ENCODE data around the gene CTU2.
A peak's percentile ranks its signal among the peaks of the same experiment; 100 is the strongest.

The CTU2 gene

DNA sequence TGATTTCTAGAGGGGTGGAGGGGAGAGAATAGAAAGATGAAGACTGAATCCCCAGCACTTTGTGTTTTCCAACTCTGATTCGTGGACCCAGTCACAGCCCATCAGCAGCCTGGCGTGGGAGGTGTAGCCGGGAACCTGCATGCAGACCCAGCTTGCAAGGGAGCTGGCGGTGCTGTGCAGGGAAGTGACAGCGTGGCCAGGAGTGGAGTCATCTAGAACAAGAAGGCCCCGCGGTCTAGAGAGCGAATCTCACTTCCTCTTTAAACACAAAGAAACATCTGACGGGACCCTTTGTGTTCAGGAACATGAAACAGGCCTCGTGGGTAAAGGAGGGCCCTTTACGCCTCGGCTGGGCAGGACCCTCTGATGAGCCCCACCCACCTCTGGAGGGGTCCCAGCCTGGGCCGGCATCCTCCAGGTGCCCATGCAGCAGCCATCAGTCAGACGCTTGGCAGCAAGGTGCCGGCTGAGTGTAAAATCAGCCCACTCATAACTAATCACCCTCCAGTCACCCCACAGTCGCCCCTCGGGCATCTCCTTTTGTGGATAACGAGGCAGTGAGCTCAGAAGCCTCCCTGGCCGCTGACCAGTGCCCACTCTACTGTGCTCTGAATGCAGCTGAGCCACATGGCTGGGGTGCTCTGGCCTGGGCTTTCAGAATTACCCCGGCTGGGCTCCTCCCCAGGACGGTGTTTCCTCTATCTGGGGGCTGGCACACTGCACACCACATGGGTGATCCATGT lies 24.4 kb upstream of the CTU2 start:
- peak; percentile 76 for DNase-seq

DNA sequence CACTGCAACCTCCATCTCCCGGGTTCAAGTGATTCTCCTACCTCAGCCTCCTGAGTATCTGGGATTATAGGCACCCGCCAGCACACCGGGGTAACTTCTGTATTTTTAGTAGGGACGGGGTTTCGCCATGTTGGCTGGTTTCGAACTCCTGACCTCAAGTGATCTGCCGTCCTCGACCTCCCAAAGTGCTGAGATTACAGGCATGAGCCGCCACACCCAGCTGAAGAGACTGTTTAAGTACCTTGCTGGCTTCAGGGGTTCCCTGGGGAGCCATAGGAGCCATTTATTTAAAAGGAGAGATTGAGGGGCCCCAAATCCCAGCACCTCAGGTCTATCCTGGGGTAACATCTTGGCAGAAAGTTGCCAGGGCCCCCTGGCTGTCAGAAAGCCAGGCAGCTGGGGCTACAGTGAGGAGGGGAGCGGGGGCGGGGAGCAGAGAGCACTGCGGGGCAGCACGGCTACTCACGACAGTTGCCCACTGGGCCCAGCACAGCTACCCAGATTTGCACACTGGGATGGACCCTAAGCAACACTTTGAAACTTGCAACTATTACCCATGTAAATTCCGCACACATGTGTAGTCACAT lies 21.6 kb upstream of the CTU2 start:
- no peak for DNase-seq

DNA sequence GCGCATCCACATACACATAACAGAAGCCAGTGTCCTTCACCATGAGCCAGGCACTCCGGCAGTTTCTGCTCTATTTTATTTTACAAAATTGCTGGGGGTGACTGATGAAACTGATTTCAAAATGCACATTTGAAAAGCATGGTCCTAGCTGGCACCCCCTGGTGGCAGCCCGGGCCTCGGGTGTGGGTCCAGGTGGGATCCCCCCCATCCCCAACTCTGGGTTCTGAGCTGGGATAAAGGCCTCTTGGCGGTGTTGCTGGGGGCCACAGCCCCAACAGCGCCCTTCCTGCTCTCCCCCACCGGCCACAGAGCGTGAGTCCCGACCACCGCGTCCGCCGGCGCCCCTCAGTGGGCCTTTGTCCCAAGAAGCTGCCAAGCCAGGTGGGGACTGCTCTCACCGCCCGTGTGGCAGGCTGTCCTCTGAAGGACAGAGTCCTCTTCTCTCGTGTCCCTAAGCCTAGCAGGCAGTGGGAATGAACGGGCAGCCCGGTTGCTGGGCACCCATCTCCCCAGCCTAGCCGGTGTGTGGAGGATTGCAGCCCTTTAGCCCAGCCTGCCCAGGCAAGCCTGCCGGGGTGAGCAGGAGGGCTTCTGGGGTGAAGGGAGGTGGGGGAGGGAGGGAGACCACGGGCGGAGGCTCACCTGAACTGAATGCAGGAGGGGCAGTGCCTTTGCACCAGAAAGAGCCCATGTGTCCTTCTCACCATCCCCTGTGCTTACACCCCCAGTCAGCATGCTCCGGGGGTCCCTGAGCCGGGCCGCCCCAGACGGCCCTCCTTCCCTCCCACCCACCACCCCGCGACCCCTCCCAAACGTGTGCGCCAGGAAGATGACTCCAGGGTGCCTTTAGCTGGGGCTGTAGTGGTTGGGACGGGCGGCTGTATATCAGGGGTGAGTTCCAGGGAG lies 20.9 kb upstream of the CTU2 start:
- peak; percentile 44 for DNase-seq

DNA sequence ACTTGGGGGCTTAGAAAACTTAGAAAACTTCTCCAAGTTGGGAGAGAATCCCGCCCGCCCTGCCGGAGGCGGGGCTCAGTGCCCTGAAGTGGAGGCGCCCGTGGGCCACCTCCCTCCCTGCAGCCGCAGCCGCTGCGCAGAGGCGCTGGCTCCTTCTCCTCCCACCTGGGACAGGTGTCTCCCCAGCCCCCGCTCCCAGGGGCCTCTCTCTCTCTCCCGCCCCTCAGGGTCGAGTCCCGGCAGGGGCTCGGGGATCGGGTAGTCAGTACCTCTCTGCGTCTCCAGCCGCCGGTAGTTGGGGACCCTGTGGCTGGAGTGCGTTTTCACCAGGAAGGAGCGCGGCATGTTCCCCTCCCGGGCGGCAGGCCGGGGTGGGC lies 20.3 kb upstream of the CTU2 start:
- no peak for DNase-seq

DNA sequence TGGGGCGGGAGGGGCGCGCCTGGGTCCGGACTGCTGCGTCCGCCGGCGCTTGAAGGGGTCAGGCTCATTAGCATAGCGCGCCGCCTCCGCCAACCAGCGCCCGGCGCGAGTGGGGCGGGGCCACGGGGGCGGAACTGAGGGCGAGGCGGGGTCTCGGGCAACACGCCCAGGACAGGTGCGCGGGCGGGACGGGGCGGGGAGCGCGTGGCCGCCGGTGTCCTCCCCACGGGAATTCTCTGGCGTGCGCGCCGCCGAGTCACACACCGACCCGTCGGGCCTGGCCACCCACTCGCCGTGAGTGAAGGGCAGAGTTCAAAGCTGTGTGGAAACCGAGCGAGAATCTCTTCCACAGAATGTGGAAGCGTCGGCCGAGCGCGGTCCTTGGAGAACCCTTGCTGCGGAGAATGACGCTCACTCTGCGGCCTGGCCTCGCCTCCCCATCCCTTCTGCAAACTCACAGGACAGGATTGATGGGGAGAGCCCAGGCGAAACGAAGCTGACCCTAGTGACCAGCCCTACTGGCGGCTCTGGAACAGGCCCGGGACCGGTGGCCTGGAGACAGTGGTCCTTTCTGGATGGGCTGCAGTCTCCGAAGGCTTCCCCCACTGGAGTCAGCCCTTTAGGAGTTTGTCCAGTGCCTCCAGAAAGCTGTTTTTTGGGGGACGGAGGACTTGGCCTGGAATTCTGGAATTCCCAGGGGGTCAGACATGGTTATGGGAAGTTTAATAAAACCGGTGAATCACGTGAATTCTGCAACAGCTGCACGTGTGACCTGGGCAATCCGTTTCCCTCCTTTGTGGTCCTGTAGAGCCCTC lies 19.7 kb upstream of the CTU2 start, which contains the start of gene SNAI3:
Gene SNAI3 (minus strand): TSS at position 69 of the 815 bp plus-strand sequence. CDS start 101 bp downstream, outside the sequence.
- peak; percentile 81 for DNase-seq

DNA sequence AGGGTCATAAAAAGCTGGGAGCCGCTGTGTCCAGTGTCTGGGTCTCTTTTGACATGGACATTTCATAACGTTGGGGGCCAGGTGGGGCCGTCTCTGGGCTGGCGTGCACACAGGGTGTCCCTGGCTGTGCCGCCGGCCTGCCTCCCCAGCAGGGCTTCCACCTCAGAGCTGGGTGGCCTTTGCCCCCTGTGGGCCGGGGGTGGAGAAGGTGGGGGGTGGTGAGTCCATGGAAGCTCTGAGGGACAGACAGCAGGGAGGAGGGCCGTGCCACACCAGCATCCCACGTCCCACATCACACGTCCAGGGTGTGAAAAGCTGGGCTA lies 19.1 kb upstream of the CTU2 start:
- no peak for DNase-seq

DNA sequence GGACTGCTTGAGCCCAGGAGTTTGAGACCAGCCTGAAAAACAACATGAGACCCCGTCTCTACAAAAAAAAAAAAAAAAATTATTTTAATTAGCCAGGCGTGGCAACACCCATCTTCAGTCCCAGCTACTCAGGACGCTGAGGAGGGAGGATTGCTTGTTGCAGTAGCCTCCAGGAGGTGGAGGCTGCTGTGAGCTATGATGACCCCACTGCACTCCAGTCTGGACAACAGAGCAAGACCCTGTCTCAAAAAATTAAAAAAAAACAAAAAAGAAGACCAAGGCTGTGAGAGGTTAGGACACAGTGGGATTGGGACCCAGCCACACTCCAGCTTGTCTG lies 18.7 kb upstream of the CTU2 start:
- DNase-seq: no peak

DNA sequence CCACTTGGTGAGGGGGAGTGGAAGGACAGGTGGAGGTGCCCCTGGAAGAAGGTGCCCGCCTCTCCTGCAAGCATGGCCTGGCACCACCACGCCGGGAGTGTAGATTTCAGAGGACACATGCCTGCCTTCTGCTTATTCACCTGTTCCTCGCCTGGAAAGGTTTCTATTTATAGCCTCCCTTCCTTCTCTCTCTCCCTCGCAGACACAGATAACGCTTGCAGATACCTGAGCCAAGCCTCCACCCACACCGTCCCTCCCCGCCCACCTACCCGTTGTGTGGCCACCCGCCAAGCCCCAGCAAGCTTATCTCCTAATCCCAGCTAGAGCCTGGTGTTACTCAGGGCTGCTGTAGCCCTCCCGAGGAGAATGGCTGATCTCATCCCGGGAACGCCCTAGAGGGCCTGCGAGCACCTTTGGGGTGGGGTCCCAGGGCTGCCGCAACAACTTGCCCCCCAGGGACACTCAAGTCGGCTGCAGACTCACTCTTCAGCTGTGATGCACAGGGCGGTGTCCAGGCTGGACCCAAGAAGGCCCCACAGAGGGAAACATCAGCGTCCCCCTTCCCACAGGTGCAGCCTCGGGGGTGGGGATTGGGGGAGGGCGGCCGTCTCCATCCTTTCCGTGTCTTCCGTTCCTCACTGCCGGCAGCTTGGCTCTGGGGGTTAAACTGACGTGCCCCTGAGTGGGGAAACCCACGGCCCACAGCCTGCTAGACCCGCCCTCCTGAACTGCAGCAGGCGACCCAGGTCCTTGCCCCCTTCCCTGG lies 18.1 kb upstream of the CTU2 start:
- DNase-seq: no peak

DNA sequence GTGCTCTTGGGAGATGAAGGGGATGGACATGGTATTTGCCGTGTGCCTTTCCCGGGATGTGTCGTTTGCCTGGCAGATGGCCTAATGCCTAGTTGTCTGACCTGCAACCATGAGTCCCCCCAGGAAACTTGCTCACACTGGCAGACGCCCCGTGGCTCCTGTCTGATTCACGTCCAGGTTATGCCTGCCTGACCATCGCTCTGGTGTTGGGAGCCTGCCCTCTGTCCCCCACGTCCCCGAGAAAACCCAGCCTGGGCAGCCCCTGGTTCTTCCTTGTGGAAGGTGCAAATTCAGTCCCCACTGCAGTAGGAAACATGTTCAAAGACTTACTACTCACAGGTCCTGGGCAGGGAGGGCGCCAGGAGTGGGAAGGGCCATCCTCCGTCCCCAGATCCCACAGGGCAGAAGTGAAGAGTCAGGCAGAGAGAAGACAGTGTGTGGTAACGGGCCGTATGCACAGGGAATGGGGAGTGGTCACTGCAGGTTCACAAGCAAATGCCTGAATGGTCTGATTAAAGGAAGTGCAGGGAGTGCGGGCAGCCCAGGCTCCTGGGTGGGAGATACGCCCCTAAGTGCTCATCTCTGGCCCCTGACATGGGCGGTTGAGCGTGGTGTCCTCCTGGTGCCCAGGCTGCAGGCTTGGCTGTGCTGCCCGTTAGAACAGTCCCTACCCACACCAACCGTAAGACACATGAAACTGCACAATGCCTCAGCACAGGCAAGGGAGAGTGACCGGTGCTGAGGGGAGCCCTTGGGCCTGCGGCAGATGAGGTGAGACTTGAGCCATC lies 15.8 kb upstream of the CTU2 start:
- DNase-seq: no peak

DNA sequence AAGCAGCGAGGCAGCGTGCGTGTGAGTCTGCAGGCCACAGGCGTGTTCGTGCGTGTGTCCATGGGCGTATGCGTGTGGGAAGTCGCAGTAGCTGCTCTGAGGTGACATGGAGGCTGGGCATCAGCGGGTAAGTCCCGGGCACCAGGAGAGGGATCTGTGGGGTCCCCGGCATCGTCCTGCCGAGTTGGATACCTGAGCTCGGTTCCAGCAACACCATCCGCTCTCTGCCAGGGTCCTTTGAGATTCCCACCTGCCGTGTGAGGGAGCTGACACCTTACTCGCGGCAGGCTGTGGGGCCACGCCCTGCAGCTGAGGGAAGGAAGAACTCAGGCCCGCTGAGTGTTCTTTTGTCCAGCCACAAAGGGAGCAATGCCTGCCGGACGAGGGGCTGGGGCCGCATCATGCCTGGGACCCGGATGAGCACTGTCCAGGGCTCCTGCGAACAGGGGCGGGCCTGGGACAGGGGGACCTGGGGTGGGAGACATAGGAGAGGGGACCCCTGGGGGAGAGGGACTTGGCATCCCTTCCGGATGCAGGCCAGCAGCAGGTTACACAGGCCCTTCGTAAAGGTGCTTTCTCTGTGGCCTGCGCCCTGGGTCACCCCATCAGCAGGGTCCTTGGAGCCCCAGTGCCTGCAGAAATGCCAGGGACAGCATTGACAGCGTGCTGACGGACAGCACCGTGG lies 15.0 kb upstream of the CTU2 start:
- DNase-seq: no peak

DNA sequence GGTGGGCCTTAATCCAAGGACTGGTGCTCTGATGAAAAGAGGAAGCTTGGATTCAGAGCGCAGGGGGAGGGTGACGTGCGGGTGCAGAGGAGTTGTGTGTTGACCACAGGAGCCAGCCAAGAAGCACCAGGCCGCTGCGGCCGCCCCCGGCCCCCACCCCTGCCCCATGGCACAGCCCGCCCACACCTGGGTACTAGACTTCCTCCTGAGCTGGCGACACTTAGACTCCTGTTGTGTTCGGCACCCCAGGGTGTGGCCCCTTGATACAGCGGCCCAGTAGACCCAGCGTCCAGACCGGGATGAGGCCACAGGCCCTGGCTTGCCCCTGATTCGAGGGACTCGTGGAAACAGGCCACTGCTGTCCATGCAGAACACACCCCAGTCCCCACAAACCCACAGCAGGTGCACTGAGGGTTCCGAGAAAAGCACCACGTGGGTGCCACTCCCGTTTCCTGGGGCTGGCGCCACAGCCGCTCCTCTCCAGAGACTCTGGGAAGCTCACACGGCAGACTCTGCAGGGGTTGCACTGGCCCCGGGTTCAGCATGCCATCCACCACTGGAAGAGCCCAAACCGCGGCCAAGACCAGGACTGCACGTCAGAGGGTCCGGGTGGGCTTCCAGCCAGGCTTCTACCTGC lies 14.3 kb upstream of the CTU2 start:
- DNase-seq: no peak

DNA sequence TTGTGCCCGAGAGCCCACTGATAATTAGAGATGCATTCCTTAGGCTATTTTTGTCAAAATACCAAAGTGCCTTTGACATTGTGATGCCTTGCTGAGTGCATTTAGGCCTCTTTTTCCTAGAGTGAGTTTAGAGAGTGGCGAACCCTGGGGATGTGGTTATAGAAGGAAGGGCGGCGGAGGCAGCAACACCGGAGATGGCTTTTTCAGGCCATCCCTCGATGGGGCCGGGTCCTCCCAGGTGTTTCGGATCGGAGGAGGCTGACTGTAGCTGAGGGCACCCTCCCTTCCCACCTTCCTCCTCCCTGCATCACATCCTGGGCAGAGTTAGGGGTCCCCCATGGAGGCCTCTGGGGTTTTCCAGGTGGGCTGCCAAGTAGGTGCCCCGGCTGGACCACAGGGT lies 13.4 kb upstream of the CTU2 start:
- DNase-seq: no peak

DNA sequence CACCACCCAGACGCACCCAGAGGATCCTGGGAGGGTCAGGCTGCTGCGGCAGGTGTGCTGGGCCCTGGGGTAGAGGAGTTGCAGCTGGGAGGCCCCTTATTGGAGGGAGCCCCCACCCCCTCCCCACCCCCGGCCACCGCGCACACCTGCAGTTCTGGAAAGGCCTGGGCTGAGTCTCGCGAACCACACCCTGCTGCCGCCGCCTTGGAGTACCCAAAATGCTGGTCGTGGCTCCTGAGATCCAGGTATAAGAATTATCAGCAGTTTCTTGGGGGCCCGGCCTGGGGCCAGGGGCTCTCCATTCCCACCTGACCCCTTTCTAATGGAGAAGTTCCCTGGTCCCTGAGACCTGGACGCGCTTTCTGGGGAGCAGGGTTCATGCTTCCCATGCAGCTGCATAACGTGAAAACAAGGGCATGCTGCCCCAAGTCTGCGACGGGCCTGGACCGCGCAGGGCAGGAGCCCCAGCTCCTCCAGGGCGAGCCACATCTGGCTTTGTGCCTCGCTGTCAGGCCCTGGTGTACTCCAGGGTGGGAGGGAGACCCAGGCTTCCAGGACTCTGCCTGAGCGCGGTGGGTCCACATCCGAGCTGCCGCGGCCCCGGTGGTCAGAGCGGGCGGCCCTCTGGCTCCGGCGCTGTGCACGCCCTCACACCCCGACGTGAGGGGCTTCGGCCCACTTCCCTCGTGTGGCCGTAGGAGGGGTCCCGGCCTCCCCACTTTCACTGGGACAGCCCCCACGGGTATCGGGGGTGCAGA lies 12.7 kb upstream of the CTU2 start:
- DNase-seq: no peak

DNA sequence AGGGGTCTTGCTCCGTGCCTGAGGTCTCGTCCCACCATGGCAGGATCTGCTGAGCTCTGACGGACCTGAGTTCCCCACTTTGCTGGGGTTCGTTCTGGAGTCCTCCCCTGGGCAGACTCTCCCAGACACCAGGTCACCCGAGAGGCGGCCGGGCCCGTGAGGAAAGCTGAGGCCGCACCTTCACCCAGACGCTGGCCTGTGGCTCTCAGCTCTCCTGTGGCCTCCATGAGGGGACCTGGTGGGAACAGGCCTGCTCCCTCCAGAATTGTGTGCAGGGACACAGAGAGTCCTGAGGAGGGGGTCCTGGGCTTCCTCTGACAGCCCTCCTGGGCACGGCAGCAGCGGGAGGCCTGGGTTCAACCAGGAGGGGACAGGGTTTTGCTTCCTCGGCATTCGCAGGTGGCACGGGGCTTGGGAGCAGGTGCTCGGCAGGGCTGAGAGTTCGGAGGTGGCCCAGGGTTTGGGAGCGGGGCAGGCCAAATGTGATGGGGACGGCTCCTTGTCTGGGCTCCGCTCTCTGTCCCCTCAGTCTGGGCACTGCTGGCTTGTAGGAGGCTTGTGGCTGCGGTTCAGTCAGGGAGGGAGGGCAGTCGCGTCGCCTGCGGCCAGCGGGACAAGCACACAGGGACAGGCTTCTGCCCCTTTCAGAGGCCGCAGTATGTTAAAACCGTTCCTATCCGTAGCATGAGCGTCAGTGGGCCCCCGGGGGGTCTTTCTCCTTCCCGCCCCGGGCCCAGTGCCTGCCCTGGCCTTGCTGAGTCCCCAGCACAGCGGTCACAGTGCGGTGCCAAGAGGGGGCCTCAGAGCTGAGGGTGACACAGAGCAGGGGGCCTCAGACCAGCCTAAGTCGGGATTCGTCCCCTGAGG lies 11.8 kb upstream of the CTU2 start:
- no peak for DNase-seq

DNA sequence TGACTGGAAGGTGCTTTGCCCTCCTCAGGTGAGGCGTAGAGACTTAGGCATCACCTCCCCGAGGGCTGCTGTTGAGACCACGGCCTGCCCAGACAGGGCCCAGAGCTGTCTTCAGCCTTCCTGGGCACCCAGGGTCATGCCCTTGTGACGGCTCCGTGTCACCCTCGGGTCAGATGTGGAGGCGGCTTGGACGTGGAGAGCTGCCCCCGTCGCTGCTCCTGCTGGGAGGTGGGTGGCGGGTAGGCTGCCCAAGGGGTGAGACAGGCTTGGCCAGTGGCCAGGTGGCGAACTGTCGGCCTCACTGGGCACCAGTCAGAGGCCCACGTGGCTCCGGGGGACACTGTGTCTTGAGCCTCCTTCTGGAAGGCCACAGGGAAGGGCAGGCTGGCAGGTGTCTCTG lies 11.1 kb upstream of the CTU2 start:
- no peak for DNase-seq

DNA sequence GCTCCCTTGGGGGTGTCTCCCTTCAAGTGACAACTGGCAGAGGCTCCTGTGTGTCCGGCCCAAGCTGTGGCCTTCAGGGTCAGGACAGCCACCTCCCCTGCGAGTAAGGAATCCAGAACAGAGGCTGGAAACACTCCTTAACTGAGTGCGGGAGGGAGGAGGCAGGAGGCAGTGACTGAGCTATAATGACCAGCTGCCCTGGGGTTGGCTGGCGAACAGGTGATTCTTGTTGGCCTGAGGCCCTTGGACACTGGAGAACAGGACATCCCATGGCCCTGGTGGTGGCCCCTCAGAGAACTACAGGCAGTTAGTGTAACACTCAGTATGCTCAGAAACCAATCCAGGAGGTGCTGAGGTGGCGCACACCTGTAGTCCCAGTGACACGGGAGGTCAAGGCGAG lies 10.6 kb upstream of the CTU2 start:
- DNase-seq: no peak

DNA sequence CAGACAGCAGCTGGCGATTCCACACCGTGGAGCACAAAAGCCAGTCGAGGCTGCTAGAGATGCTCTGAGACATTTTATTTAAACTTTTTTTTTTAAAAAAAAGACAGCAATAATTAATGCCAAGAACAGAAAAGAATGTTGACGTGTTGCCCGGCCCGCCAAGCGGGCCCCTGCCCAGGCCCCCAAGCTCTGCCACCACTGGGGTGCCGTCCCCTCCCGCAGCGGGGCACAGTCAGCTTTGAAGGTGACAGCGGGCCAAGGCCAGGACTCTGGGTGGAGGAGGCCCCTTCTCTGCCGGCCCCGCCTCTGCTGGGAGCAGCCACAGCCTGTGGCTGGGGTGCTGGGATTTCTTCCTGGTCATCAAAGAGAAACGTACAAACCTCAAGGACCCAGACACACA lies 9.9 kb upstream of the CTU2 start:
- no peak for DNase-seq

DNA sequence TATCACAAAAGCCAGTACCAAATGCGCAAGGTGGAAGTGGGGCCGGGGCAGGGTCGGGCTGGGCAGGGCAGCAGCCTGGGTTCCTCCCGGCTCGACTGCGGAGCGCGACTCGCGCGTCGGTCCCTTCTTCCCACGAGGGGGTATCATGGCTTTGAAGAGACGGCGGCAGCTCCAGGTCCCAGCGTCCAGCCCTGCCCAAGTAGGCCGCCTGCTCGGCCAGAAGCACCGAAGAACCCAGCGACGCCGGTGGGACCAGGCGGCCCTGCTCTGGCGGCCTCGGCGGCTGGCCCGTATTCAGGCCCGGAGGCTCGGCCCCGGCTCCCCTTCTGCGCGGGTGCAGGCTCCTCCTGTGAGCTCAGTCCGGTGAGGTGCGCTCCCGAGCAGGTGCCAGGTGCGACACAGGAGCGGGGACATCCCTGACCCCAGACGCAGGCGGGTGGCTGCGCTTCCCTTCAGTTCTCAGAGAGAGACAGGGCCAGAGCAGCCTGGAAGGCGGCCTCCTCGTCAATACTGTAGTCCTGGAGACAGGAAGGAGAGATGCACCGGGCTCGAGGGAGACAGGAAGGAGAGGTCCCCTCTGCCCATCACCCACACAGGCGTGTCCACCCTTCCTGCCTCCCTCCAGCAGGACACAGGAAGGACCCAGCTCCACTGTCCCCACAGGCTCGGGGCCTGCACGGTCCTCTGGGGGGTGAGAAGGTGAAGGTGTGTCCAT lies 9.0 kb upstream of the CTU2 start:
- DNase-seq: no peak

Data from activated CD4-positive, alpha-beta T cell treated with anti-CD3 and anti-CD28 coated beads, Interleukin-2, amount 50 U/mL, for 16 hours (primary cell).